A549 (cell line): ENCODE results near the gene CDH6. TPM values are rescaled to one million over a fixed set of nuclear protein-coding genes. Genes with fewer than 3 reads are reported as not detected.

Experiments
- ATAC-seq, 2 experiments: fragments of 200-7000 bp in 1 of 2; fragments of >200 bp in 1 of 2; cut with Nextera tagmentation in 1 of 2; cut with Tn5 transposase in 1 of 2; 3 replicates each; pipeline versions ENCODE4 v1.8.0 to v1.9.1; 2018 to 2020; ENCODE audit warnings: mild to moderate bottlenecking in 1 of 2, moderate library complexity in 1 of 2
- CTCF ChIA-PET: fragments of 300-600 bp; sonication (Branson Sonifier 250); formaldehyde crosslinking; extraction: SDS; loops from one replicate; lab custom pipeline; 2021; ENCODE audit warnings: antibody characterized with exemption, inconsistent platforms; lab: Yijun Ruan, JAX
- POLR2A ChIA-PET: fragments of 350-600 bp; formaldehyde crosslinking; extraction: SDS; loops from one replicate; lab custom pipeline; 2021; ENCODE audit warnings: antibody characterized with exemption, inconsistent platforms; lab: Yijun Ruan, JAX
- DNase-seq, 2 experiments: peaks; one replicate each; pipeline versions ENCODE4 v3.0.0 to v3.0.0-alpha.2; 2011 to 2016; ENCODE audit warnings: low read depth in 1 of 2, low spot score in 1 of 2
- FAIRE-seq: peaks from 2 replicates; lab custom pipeline; 2011; peaks lifted over from hg19 to GRCh38; lab: Jason Lieb, UNC
- H3K27ac ChIP-seq, 2 experiments: fragments of >200 bp; sonication (Bioruptor Twin); formaldehyde crosslinking; 3 replicates each; pipeline ENCODE4 v1.5.1; 2016 to 2017
- H3K4me1 ChIP-seq: fragments of >200 bp; sonication (Bioruptor Twin); formaldehyde crosslinking; 3 replicates; pipeline ENCODE4 v1.6.1; 2016
- H3K4me2 ChIP-seq: fragments of >200 bp; sonication (Bioruptor Twin); formaldehyde crosslinking; 3 replicates; pipeline ENCODE4 v1.6.1; 2016
- H3K4me3 ChIP-seq: fragments of >200 bp; sonication (Bioruptor Twin); formaldehyde crosslinking; 3 replicates; pipeline ENCODE4 v1.5.1; 2016
- H3K9me3 ChIP-seq: fragments of >200 bp; sonication (Bioruptor Twin); formaldehyde crosslinking; 3 replicates; pipeline ENCODE4 v1.6.1; 2016
- BHLHE40 ChIP-seq: IDR thresholded peaks from 2 replicates; pipeline ENCODE4 v1.6.1; 2012; ENCODE audit warnings: low read depth, low read length, inconsistent platforms
- CBX8 ChIP-seq: fragments of 200-600 bp; sonication (generic); IDR thresholded peaks from 2 replicates; pipeline ENCODE4 v1.6.1; 2016
- CHD2 ChIP-seq: fragments of 150-350 bp; IDR thresholded peaks from 2 replicates; pipeline ENCODE4 v1.6.1; 2014; ENCODE audit warnings: low read length; ENCODE audit not compliant: partially characterized antibody
- CHD4 ChIP-seq: fragments of 200-600 bp; sonication (generic); IDR thresholded peaks from 2 replicates; pipeline ENCODE4 v1.6.1; 2016; ENCODE audit warnings: antibody characterized with exemption, mild to moderate bottlenecking, borderline replicate concordance
- EP300 ChIP-seq, 2 experiments: fragments of >200 bp; sonication (Bioruptor Twin); formaldehyde crosslinking; IDR thresholded peaks; 2 replicates in 1 of 2; 3 replicates in 1 of 2; pipeline ENCODE4 v1.6.1; 2016 to 2017
- GATA3 ChIP-seq: IDR thresholded peaks from 2 replicates; pipeline ENCODE4 v1.6.1; 2012; ENCODE audit warnings: borderline replicate concordance
- HEYL ChIP-seq: fragments of 250-450 bp; sonication (Bioruptor Pico); IDR thresholded peaks from 2 replicates; pipeline ENCODE4 v1.8.0; 2021; ENCODE audit warnings: mild to moderate bottlenecking, moderate library complexity
- HOXB13 ChIP-seq: fragments of 250-450 bp; sonication (Bioruptor Pico); IDR thresholded peaks from 2 replicates; pipeline ENCODE4 v1.5.0; 2020; ENCODE audit warnings: low read depth, mild to moderate bottlenecking, moderate library complexity
- HOXB5 ChIP-seq: fragments of 250-450 bp; sonication (Bioruptor Pico); IDR thresholded peaks from 2 replicates; pipeline ENCODE4 v1.5.0; 2020; ENCODE audit warnings: mild to moderate bottlenecking, moderate library complexity
- JUN ChIP-seq, 2 experiments: fragments of >200 bp; sonication (Bioruptor Twin); formaldehyde crosslinking; IDR thresholded peaks; 2 replicates in 1 of 2; 3 replicates in 1 of 2; pipeline ENCODE4 v1.6.1; 2016 to 2017
- KDM1A ChIP-seq: fragments of 200-600 bp; sonication (generic); IDR thresholded peaks from 2 replicates; pipeline ENCODE4 v1.6.1; 2016; ENCODE audit warnings: low read depth, mild to moderate bottlenecking
- MAFK ChIP-seq: fragments of 450-650 bp; IDR thresholded peaks from 2 replicates; pipeline ENCODE4 v1.6.1; 2014; ENCODE audit not compliant: partially characterized antibody
- NPAS2 ChIP-seq: fragments of 250-450 bp; sonication (Bioruptor Pico); IDR thresholded peaks from 2 replicates; pipeline ENCODE4 v1.8.0; 2022; ENCODE audit warnings: mild to moderate bottlenecking, moderate library complexity, borderline replicate concordance
- PHF8 ChIP-seq: fragments of 200-600 bp; sonication (generic); IDR thresholded peaks from 2 replicates; pipeline ENCODE4 v1.6.1; 2016; ENCODE audit warnings: low read depth, mild to moderate bottlenecking, antibody characterized with exemption, moderate library complexity, borderline replicate concordance
- RARB ChIP-seq: fragments of 250-450 bp; sonication (Bioruptor Pico); IDR thresholded peaks from 2 replicates; pipeline ENCODE4 v1.8.0; 2021; ENCODE audit warnings: mild to moderate bottlenecking, moderate library complexity
- TFCP2L1 ChIP-seq: fragments of 250-450 bp; sonication (Bioruptor Pico); IDR thresholded peaks from 2 replicates; pipeline ENCODE4 v1.5.0; 2021; ENCODE audit warnings: mild to moderate bottlenecking
- TP53 ChIP-seq: fragments of 250-450 bp; sonication (Bioruptor Pico); IDR thresholded peaks from 2 replicates; pipeline ENCODE4 v1.5.0; 2021; ENCODE audit warnings: mild to moderate bottlenecking, moderate library complexity
- ZC3H11A ChIP-seq: fragments of 450-650 bp; IDR thresholded peaks from 2 replicates; pipeline ENCODE4 v1.6.1; 2014; ENCODE audit warnings: antibody characterized with exemption, mild to moderate bottlenecking
- WGBS: methylation state at CpG from one replicate; pipeline ENCODE4 v1.1.6; 2017; ENCODE audit errors: missing lambda C conversion rate; 5-methylcytosine and 5-hydroxymethylcytosine counted together
- polyA plus RNA-seq, 4 experiments: library from polyadenylated mRNA; depleted of rRNA in 3 of 4; stranded (reverse); fragments of >200 nt; fragmentation: RNase III in 1 of 4; extraction: RNeasy Plus Mini Kit Qiagen cat#74134 plus additional on column Dnase treatment in 1 of 4; gene quantifications; 2 replicates in 3 of 4; 3 replicates in 1 of 4; pipeline ENCODE4 v1.2.3, GENCODE V29; 2011 to 2017
- TF ChIP-seq, protein P1 (sequence below): IDR thresholded peaks from 2 replicates; pipeline ENCODE4 v1.6.1; 2012
- TF ChIP-seq, protein P2 (sequence below): fragments of 250-450 bp; sonication (Bioruptor Pico); IDR thresholded peaks from 2 replicates; pipeline ENCODE4 v1.5.0; 2020; ENCODE audit warnings: low read depth, mild to moderate bottlenecking, moderate library complexity
- TF ChIP-seq, protein P3 (sequence below): fragments of >200 bp; sonication (Bioruptor Twin); formaldehyde crosslinking; IDR thresholded peaks from 2 replicates; pipeline ENCODE4 v1.6.1; 2016
- TF ChIP-seq, protein P4 (sequence below): fragments of 250-450 bp; sonication (Bioruptor Pico); IDR thresholded peaks from 2 replicates; pipeline ENCODE4 v1.5.0; 2021; ENCODE audit warnings: mild to moderate bottlenecking, moderate library complexity, borderline replicate concordance
- TF ChIP-seq, protein P5 (sequence below): fragments of >200 bp; sonication (Bioruptor Twin); formaldehyde crosslinking; IDR thresholded peaks from 3 replicates; pipeline ENCODE4 v1.6.1; 2016
- TF ChIP-seq, protein P6 (sequence below): fragments of 150-350 bp; IDR thresholded peaks from 2 replicates; pipeline ENCODE4 v1.6.1; 2014; ENCODE audit warnings: low read depth, mild to moderate bottlenecking, low read length

Gene CDH6
- polyA plus RNA-seq, 2 of the 4 experiments (the other 2 are of a cell fraction): 0.25 to 0.61 TPM

DNA sequence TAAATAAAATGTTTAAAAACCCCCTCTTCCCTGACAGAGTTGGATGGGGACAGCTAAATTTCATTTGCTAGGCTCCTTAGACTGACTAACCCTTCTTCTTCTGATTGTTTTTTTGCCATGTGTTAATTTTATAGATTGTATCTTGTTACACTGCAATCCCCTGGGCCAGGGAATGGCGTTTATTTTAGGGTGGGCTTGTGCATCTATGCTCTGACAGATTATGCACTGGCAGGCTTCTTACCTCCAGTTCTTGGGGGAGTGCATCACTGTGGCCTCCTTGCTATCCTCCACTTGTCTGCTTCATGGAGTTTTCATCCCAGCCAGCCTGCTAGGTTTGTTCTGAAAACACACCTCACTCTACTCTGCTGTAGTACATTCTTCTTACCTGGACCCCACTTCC is 178.6 kb downstream of the CDH6 start:
- 11% methylated on average over 1 of the region's 1 CpG for WGBS
- POLR2A ChIA-PET: no interaction called here
- no peak overlapping the region for H3K4me2 ChIP-seq
- H3K9me3 ChIP-seq: no peaks in the 10 kb centered on the region
- H3K27ac ChIP-seq: no peak overlapping the region
- DNase-seq: no peak
- FAIRE-seq: no peak
- CTCF ChIA-PET: no interaction called here
- no peak overlapping the region for H3K4me3 ChIP-seq
- TF ChIP-seq CHD2: no peak
- no peak for TF ChIP-seq MAFK
- no peak for TF ChIP-seq PHF8
- no peak for TF ChIP-seq NPAS2 (CRISPR knock-in tag)
- TF ChIP-seq TP53: no peak
- no peak for TF ChIP-seq CBX8
- no peak for TF ChIP-seq HEYL (CRISPR knock-in tag)
- TF ChIP-seq ZC3H11A: no peak
- TF ChIP-seq GATA3: no peak
- TF ChIP-seq HOXB5 (CRISPR knock-in tag): no peak
- TF ChIP-seq, protein P1, sequence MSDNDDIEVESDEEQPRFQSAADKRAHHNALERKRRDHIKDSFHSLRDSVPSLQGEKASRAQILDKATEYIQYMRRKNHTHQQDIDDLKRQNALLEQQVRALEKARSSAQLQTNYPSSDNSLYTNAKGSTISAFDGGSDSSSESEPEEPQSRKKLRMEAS: no peak
- TF ChIP-seq EP300 (IDR thresholded peaks at IDR 0.05): no peak
- TF ChIP-seq, protein P2, sequence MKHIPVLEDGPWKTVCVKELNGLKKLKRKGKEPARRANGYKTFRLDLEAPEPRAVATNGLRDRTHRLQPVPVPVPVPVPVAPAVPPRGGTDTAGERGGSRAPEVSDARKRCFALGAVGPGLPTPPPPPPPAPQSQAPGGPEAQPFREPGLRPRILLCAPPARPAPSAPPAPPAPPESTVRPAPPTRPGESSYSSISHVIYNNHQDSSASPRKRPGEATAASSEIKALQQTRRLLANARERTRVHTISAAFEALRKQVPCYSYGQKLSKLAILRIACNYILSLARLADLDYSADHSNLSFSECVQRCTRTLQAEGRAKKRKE (CRISPR knock-in tag): no peak
- TF ChIP-seq, protein P3, sequence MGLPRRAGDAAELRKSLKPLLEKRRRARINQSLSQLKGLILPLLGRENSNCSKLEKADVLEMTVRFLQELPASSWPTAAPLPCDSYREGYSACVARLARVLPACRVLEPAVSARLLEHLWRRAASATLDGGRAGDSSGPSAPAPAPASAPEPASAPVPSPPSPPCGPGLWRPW: no peak
- TF ChIP-seq, protein P4, sequence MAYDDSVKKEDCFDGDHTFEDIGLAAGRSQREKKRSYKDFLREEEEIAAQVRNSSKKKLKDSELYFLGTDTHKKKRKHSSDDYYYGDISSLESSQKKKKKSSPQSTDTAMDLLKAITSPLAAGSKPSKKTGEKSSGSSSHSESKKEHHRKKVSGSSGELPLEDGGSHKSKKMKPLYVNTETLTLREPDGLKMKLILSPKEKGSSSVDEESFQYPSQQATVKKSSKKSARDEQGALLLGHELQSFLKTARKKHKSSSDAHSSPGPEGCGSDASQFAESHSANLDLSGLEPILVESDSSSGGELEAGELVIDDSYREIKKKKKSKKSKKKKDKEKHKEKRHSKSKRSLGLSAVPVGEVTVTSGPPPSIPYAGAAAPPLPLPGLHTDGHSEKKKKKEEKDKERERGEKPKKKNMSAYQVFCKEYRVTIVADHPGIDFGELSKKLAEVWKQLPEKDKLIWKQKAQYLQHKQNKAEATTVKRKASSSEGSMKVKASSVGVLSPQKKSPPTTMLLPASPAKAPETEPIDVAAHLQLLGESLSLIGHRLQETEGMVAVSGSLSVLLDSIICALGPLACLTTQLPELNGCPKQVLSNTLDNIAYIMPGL (CRISPR knock-in tag): no peak
- TF ChIP-seq KDM1A: no peak
- ATAC-seq: no peak
- H3K4me1 ChIP-seq: no peaks in the 10 kb centered on the region

DNA sequence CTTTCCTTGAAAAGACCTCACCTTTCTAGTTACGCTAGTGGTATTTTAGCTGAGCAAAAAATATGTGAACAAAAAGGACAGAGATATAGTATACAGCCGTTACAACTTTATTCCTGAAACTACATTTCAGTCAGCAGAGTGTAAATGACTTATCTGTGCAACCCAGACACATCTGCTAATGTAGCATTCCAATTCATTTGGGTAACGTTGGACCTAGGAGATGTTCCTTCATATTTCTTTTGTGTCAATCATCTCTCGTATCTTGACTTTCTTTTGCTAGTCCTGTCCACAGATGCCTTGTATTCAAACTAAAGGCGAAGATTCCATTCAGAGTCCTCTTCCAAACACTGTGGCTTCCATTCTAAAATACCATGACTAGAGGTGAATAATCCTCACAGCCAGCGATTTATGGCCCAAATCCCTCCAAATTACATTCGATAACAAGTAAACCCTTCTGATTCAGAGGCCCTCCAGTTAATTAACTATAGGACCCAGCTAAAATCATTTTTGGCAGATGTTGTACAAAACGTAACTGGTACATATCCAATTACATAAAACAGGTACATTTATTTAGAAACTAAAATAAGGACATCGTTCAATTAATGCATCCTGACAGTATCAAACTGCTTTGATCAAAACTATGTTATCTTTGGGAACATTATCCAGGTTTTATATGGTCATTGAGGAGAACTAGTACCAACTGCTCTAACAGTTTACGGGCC is 182.7 kb downstream of the CDH6 start:
- ChIA-PET POLR2A (no interaction called here), CTCF (no interaction called here)
- no peak for TF ChIP-seq GATA3
- TF ChIP-seq CHD4: no peak
- TF ChIP-seq HOXB13 (CRISPR knock-in tag): no peak
- TF ChIP-seq PHF8: no peak
- TF ChIP-seq, protein P5, sequence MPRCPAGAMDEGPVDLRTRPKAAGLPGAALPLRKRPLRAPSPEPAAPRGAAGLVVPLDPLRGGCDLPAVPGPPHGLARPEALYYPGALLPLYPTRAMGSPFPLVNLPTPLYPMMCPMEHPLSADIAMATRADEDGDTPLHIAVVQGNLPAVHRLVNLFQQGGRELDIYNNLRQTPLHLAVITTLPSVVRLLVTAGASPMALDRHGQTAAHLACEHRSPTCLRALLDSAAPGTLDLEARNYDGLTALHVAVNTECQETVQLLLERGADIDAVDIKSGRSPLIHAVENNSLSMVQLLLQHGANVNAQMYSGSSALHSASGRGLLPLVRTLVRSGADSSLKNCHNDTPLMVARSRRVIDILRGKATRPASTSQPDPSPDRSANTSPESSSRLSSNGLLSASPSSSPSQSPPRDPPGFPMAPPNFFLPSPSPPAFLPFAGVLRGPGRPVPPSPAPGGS: no peak
- no peak for TF ChIP-seq BHLHE40
- TF ChIP-seq TFCP2L1 (CRISPR knock-in tag): no peak
- no peak for TF ChIP-seq RARB (CRISPR knock-in tag)
- TF ChIP-seq, protein P6, sequence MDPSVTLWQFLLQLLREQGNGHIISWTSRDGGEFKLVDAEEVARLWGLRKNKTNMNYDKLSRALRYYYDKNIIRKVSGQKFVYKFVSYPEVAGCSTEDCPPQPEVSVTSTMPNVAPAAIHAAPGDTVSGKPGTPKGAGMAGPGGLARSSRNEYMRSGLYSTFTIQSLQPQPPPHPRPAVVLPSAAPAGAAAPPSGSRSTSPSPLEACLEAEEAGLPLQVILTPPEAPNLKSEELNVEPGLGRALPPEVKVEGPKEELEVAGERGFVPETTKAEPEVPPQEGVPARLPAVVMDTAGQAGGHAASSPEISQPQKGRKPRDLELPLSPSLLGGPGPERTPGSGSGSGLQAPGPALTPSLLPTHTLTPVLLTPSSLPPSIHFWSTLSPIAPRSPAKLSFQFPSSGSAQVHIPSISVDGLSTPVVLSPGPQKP: no peak
- TF ChIP-seq JUN (IDR thresholded peaks at IDR 0.05): no peak
- ATAC-seq (no peak), FAIRE-seq (no peak), DNase-seq (no peak)
- H3K4me3 ChIP-seq: no peak overlapping the region
- no peaks in the 10 kb centered on the region for H3K9me3 ChIP-seq
- no peak overlapping the region for H3K4me2 ChIP-seq
- 52% methylated on average over 10 of the region's 10 CpGs for WGBS
- H3K27ac ChIP-seq: no peak overlapping the region
- no peaks in the 10 kb centered on the region for H3K4me1 ChIP-seq
